ENCODE measurements around the gene NEUROD2. TPM values are rescaled to one million over a fixed set of nuclear protein-coding genes. Genes with fewer than 3 reads are reported as not detected.

NEUROD2 gene
- under 1 TPM in 1 of 6 donors, not detected in 5; 0.09 TPM for polyA plus RNA-seq (ENCODE audit: low read depth in 6 of 6)

DNA sequence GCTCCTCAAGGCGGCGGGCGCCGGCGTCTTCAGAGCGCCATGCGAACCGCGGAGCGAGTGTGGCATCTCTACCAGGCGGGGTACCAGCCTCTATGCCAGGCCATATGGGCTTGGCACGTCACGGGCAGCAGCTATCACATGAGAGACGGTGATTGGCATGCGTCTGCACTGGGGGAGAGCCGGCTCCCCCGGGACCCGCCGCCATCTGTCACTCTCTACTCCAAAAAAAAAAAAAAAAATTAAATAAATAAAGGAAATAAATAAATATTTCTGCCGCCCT lies at the start of gene NEUROD2:
Gene NEUROD2, minus strand, starts transcription at position 70 of the 280 bp plus-strand sequence. CDS start 1,321 bp downstream, outside the sequence.
- H3K27ac Mint-ChIP-seq = peak within 1 kb of the TSS in 3 of 6 donors; percentile 23 to 47 (median 37)
- ATAC-seq (ENCODE audit: low read depth in 2 of 2) (peak; percentile 58 to 60), DNase-seq (no peak)
- peaks cover 18 to 28% (median 27%) of the 10 kb centered on the region in 3 donors for H3K4me1 Mint-ChIP-seq
- H3K9me3 Mint-ChIP-seq = no peaks in the 10 kb centered on the region
- peaks cover 39 to 68% (median 56%) of the 10 kb centered on the region in 3 donors for H3K27me3 Mint-ChIP-seq
- no peaks in the 10 kb centered on the region for H3K36me3 Mint-ChIP-seq
- peak within 1 kb of the TSS in 7 of 8 donors; percentile 45 to 76 (median 60) for H3K4me3 Mint-ChIP-seq

DNA sequence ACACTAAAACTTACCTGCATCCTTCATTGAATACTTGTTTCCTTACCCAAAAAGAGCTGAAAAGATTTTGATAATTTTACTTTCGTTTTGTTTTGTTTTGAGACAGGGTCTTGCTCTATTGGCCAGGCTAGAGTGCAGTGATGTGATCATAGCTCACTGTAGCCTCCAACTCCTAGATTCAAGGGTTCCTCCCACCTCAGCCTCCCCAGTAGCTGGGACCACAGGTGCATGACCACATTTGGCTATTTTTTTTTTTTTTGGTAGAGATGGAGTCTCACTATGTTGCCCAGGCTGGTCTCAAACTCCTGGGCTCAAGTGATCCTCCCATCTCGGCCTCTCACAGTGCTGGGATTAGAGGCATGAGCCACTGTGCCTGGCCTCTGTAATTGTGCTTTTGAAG lies 47.4 kb upstream of the NEUROD2 start:
- no peaks in the 10 kb centered on the region for H3K9me3 Mint-ChIP-seq
- DNase-seq (no peak), ATAC-seq (ENCODE audit: low read depth in 2 of 2) (no peak)
- H3K4me3 Mint-ChIP-seq = no peak overlapping the region
- H3K36me3 Mint-ChIP-seq = peaks cover 0 to 10% of the 10 kb centered on the region in 2 donors
- no peaks in the 10 kb centered on the region for H3K27me3 Mint-ChIP-seq
- peaks cover 60 to 73% (median 71%) of the 10 kb centered on the region in 3 donors for H3K4me1 Mint-ChIP-seq
- peak overlapping the region in 3 of 6 donors; percentile 33 to 76 (median 47) for H3K27ac Mint-ChIP-seq

DNA sequence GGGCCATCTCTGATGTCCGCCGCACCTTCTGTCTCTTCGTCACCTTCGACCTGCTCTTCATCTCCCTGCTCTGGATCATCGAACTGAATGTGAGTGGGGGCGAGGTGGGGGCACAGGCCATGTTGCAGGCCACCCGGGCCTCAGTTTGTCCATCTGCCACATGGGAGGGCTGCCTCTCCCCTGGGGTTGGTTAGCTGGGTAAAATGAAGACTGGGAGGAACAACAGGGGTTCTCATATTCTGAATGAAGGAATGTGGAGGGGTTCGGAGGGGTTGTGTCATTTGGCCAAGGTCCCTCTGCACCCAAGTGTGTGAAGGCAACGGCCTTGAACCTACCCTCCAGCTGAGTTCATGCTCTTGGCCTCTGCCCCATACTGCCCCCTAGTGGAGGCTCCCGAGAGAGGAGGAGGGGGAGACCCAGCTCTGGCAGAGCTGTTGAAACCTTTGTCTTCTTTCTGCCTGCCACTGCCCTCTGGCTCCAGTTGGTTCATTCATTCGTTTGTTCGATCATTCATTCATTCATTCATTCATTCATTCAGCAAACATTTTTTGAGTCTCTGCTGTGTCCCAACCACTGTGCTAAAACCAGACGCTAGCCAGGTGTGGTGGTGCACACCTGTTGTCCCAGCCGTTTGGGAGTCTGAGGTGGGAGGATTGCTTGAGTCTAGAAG lies 46.1 kb upstream of the NEUROD2 start:
- H3K4me3 Mint-ChIP-seq = no peak overlapping the region
- peaks cover 54 to 67% (median 63%) of the 10 kb centered on the region in 3 donors for H3K4me1 Mint-ChIP-seq
- ATAC-seq (ENCODE audit: low read depth in 2 of 2) (peak; percentile 72 to 79), DNase-seq (peak; percentile 59)
- H3K27ac Mint-ChIP-seq = peak overlapping the region in 2 of 6 donors; percentile 72 to 86
- H3K9me3 Mint-ChIP-seq = no peaks in the 10 kb centered on the region
- H3K36me3 Mint-ChIP-seq = peaks cover 0 to 12% of the 10 kb centered on the region in 2 donors
- H3K27me3 Mint-ChIP-seq = no peaks in the 10 kb centered on the region

DNA sequence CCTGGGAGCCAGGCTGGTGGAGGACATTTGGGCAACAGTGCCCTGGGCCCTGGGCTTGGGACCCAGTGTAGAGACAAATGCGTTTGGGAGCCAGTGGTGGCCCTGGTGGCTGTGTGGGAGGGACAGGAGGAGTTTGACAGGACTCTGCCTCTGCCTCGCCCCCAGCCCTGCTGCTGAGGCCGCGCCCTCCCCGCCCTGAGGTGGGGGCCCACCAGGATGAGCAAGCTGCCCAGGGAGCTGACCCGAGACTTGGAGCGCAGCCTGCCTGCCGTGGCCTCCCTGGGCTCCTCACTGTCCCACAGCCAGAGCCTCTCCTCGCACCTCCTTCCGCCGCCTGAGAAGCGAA lies 45.6 kb upstream of the NEUROD2 start:
- H3K36me3 Mint-ChIP-seq = peaks cover 0 to 12% of the 10 kb centered on the region in 2 donors
- no peak overlapping the region for H3K4me3 Mint-ChIP-seq
- ATAC-seq (ENCODE audit: low read depth in 2 of 2) = no peak
- H3K27me3 Mint-ChIP-seq = no peaks in the 10 kb centered on the region
- H3K9me3 Mint-ChIP-seq = no peaks in the 10 kb centered on the region
- H3K4me1 Mint-ChIP-seq = peaks cover 52 to 65% (median 61%) of the 10 kb centered on the region in 3 donors
- DNase-seq = no peak
- peak overlapping the region in 2 of 6 donors; percentile 29 to 86 for H3K27ac Mint-ChIP-seq

DNA sequence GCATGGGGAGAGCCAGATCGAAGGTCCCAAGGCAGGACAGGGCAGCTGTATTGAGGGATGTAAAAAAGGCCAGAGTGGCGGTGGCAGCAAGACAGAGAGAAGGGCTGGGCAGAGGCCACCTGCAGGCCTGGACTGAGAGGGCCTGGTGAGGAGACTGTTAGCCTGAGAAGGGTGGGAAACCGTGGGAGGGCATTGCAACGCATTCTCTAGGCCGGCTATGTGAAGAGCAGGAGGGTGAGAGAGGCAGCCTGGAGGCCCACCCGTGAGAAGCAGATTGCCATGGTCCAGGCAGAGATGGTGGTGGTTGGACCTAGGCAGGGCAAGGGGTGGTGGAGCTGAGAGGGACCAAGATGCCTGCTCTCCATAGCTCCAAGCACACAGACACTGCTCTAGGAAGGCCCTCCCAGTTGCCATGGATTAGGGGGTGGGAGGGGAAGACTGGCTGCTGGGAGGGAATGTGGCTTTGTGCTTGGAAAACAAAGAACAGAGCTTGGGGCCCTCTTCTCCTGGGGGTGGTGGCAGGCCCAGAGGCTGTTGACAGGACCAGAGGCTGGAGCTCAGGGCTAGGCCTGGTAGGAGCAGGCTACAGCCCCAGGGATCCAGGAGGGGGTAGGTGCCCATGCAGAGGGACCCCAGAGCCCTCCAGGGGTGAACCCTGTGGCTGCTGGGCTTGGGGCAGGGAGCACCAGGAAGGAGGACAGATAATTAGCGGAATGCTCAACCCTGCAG lies 45.0 kb upstream of the NEUROD2 start:
- DNase-seq (no peak), ATAC-seq (ENCODE audit: low read depth in 2 of 2) (no peak)
- Mint-ChIP-seq H3K4me1 (peaks cover 47 to 60% (median 55%) of the 10 kb centered on the region in 3 donors), H3K9me3 (no peaks in the 10 kb centered on the region), H3K4me3 (no peak overlapping the region), H3K27me3 (no peaks in the 10 kb centered on the region), H3K36me3 (peaks cover 0 to 12% of the 10 kb centered on the region in 2 donors), H3K27ac (peak overlapping the region in 3 of 6 donors; percentile 28 to 88 (median 29))

DNA sequence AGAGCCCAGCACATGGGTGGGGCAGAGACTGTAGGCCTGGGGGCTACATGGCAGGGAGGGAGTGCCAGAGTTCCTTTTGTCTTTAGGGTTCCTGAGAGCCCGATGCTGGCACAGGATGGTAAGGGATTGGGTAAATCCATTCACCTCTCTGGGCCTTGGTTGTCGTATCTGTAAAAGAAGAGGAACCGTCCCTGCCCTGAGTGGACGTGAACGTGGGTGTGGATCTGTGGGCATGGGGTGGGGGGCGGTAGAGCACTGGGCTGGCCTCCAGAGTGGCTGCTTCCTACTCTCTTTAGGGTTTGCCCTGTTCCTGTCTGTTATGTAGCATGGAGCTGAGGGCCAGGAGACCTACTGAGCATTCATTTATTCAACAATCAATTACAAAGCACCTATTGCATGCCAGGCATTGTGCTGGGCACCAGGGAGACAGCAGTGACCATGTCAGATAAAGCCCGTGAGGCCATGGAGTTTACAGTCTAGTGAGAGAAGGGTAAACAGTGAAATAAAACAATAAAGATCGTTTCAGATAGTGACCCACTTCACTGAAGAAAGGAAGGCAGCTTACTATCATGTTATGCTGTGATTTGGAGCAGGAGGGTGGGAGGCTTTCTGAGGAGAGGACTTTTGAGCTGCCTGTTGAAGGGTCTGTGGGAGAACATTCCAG lies 44.3 kb upstream of the NEUROD2 start:
- Mint-ChIP-seq H3K36me3 (peaks cover 0 to 12% of the 10 kb centered on the region in 2 donors), H3K27me3 (no peaks in the 10 kb centered on the region), H3K27ac (peak overlapping the region in 4 of 6 donors; percentile 28 to 88 (median 40)), H3K9me3 (no peaks in the 10 kb centered on the region), H3K4me3 (no peak overlapping the region), H3K4me1 (peaks cover 45 to 66% (median 52%) of the 10 kb centered on the region in 3 donors)
- ATAC-seq (ENCODE audit: low read depth in 2 of 2) (no peak), DNase-seq (no peak)

DNA sequence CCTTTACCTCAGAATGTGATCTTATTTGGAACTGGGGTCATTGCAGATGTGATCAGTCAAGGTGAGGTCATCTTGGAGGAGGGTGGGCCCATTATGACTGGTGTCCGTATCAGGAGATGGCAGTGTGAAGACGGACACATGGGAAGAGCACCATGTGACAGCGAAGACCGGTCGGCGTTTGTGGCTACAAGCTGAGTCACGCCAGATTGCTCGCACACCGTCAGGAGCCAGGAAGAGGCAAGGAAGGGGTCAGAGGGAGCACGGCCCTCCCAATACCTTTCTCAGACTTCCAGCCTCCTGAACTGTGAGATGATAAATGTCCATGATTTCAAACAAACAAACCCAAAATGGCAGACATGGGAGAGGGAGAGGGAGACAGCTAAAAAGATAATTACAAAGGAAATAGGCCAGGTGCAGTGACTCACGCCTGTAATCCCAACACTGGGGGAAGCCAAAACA lies 42.4 kb upstream of the NEUROD2 start:
- DNase-seq = no peak
- peaks cover 40 to 67% (median 53%) of the 10 kb centered on the region in 3 donors for H3K4me1 Mint-ChIP-seq
- H3K27ac Mint-ChIP-seq = peak overlapping the region in 1 of 6 donors; percentile 61
- H3K36me3 Mint-ChIP-seq = peaks cover 0 to 6% of the 10 kb centered on the region in 2 donors
- no peak for ATAC-seq (ENCODE audit: low read depth in 2 of 2)
- no peaks in the 10 kb centered on the region for H3K27me3 Mint-ChIP-seq
- H3K9me3 Mint-ChIP-seq = no peaks in the 10 kb centered on the region
- no peak overlapping the region for H3K4me3 Mint-ChIP-seq

DNA sequence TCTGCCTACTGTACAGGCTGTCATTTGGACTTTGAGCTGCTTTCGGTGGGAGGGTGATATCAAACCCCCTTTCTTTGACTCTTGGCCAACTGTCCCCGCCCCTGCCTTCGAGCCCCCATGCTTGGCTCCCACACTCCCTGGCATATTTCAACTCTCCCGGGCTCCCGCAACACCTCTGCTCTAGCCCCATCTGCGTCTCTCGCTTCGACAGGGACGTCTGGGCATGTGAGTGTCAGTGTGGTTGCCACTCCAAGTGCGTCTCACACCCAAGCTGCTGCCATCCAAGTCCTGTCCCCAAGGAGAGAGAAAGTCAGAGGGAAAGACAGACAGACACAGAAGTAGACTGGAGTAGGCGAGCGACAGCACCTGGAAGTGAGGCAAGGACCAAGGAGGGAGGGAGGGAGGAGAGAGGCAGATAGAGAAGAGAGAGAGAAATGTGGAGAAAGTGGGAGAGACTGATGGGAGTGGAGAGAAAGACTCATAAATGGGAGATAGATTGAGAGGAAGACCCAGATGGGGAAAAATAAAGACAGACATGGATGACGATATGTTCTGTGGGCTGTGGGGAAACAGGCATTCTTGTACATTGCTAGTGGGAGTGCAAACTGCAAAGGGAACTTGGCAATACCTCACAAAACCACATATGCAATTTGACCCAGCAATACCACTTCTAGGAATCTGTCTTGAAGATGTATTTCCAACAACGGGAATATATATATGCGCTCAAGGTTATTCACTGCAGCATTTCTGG lies 41.1 kb upstream of the NEUROD2 start:
- H3K4me3 Mint-ChIP-seq = peak overlapping the region in 1 of 8 donors; percentile 4
- H3K27me3 Mint-ChIP-seq = no peaks in the 10 kb centered on the region
- no peak for DNase-seq
- H3K9me3 Mint-ChIP-seq = no peaks in the 10 kb centered on the region
- no peak for ATAC-seq (ENCODE audit: low read depth in 2 of 2)
- H3K36me3 Mint-ChIP-seq = peaks cover 0 to 6% of the 10 kb centered on the region in 2 donors
- peaks cover 37 to 65% (median 56%) of the 10 kb centered on the region in 3 donors for H3K4me1 Mint-ChIP-seq
- peak overlapping the region in 3 of 6 donors; percentile 26 to 93 (median 46) for H3K27ac Mint-ChIP-seq

DNA sequence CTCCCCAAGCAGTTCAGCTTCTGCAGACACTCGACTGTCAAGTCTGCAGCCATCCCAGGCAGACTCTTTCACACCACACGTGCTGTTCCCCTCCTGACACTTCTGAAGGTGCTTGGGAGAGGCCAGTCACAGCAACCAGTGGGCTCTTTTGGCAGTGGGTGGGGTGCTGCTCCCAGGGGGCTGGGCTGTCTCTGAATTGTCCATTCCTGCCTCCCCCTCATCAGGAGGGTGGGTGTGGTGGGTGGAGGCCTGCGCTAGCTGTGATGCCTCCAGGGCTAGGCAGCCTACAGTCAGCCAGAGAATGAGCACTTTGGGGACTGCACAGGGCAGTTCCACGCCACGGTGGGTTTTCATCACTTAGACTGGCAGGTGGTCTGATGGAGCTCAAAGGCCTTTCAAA lies 39.5 kb upstream of the NEUROD2 start:
- Mint-ChIP-seq H3K36me3 (peaks cover 0 to 6% of the 10 kb centered on the region in 2 donors), H3K4me3 (no peak overlapping the region), H3K4me1 (peaks cover 42 to 67% (median 61%) of the 10 kb centered on the region in 3 donors), H3K9me3 (no peaks in the 10 kb centered on the region), H3K27ac (no peak overlapping the region), H3K27me3 (no peaks in the 10 kb centered on the region)
- DNase-seq (no peak), ATAC-seq (ENCODE audit: low read depth in 2 of 2) (no peak)

DNA sequence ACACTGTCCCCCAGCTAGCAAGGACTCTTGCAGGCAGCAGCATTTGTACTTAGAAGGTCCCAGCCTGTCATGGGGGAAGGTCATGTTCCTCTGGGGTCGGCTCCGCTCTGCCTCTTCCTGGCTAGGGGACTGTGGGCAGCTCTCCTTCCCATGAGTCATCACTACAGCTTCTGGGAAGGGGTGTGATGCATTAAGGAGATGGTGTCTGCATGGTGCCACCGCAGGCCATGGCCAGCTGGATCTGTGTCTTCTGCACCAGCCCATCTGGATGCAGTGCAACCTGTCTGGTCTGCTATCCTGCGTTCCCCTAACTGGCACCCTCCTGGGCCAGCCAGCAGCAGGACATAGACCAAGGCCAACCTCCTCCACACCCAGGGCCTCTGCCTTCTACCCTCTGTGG lies 35.6 kb upstream of the NEUROD2 start:
- ATAC-seq (ENCODE audit: low read depth in 2 of 2) = no peak
- Mint-ChIP-seq H3K27me3 (no peaks in the 10 kb centered on the region), H3K27ac (peak overlapping the region in 2 of 6 donors; percentile 12 to 26), H3K4me3 (peak overlapping the region in 1 of 8 donors; percentile 62), H3K9me3 (no peaks in the 10 kb centered on the region), H3K4me1 (peaks cover 54 to 72% (median 70%) of the 10 kb centered on the region in 3 donors), H3K36me3 (no peaks in the 10 kb centered on the region)
- no peak for DNase-seq

DNA sequence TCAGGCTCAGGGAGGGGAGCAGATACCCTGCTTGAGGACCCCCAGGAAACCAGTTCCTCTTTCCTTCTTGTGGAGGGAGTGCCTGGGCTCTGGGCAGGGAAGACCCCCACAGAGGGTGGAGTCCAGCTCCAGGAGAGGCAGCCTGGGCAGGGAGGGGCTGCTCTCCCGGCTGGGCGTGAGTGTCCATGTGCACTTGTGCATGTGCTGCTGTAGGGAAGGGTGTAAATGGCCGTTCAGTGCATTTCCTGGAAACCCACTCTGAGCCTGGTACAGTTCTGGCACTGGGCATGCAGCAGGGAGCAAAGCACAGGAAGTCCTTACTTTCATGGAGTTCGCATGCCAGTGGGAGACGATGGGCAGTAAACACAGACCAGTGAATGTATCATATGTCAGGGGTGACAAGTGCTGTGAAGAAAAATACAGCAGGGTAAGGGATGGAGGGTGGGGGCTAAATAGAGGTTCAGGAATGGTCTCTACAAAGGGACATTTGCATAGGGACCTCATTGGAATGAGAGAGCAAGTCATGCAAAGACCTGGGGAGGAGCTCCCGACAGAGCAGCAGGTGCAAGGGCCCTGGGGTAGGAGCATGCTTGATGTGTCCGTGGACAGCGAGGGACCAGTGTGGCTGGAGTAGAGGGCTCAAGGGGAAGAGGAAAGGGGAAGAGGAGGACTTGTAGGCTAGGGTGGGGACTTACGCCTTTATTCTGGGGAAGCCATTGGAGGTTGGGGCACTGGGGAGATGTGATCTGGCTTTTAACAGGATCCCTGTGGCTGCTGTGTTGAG lies 34.8 kb upstream of the NEUROD2 start:
- Mint-ChIP-seq H3K4me3 (no peak overlapping the region), H3K9me3 (no peaks in the 10 kb centered on the region), H3K36me3 (no peaks in the 10 kb centered on the region), H3K4me1 (peaks cover 62 to 78% (median 78%) of the 10 kb centered on the region in 3 donors), H3K27me3 (no peaks in the 10 kb centered on the region), H3K27ac (peak overlapping the region in 2 of 6 donors; percentile 63 to 88)
- DNase-seq = no peak
- no peak for ATAC-seq (ENCODE audit: low read depth in 2 of 2)

DNA sequence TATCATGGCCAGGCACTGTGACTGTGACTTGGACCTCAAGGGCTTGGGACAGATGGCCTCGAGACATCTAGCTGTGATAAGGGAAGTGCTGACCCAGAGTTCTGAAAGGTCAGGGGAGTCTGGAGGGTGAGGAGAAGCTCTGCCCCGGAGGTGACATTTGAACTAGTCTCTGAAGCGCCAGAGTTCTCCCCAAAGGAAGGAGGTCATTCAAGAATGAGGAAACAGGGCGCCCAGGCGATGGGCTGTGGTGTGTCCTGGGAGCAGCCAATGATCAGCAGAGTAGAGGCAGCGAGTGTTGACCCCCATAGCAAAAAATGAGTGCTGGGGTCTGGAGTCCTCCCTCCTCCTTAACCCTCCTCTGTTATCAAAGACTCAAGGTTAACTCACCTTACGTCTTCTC lies 34.2 kb upstream of the NEUROD2 start:
- Mint-ChIP-seq H3K36me3 (no peaks in the 10 kb centered on the region), H3K27me3 (no peaks in the 10 kb centered on the region), H3K4me3 (peak overlapping the region in 1 of 8 donors; percentile 14), H3K4me1 (peaks cover 62 to 80% (median 74%) of the 10 kb centered on the region in 3 donors), H3K9me3 (no peaks in the 10 kb centered on the region), H3K27ac (no peak overlapping the region)
- ATAC-seq (ENCODE audit: low read depth in 2 of 2) (no peak), DNase-seq (no peak)

Data from naive B cell (primary cell).